Osteoblast (primary cell): ENCODE measurements around the gene CNTFR. TPM values are rescaled to one million over a fixed set of nuclear protein-coding genes. Genes with fewer than 3 reads are reported as not detected.

Experiments
- DNase-seq: peaks from one replicate; pipeline ENCODE4 v3.0.0; 2011; ENCODE audit warnings: low spot score, mixed read lengths; ENCODE audit not compliant: insufficient read length; ENCODE audit errors: missing footprints
- H2AFZ ChIP-seq: 2 replicates; pipeline ENCODE4 v1.6.0; 2011; ENCODE audit warnings: mild to moderate bottlenecking, low read length
- H3K27ac ChIP-seq: 2 replicates; pipeline ENCODE4 v1.5.1; 2011; ENCODE audit warnings: mild to moderate bottlenecking, low read depth, low read length, moderate library complexity
- H3K27me3 ChIP-seq: 2 replicates; pipeline ENCODE4 v1.6.0; 2012; ENCODE audit warnings: mild to moderate bottlenecking, control low read depth, inconsistent platforms, low read length, moderate library complexity; ENCODE audit not compliant: insufficient read depth
- H3K36me3 ChIP-seq: 2 replicates; pipeline ENCODE4 v1.5.1; 2011; ENCODE audit warnings: mild to moderate bottlenecking, low read length, control low read depth, moderate library complexity; ENCODE audit not compliant: insufficient read depth
- H3K4me1 ChIP-seq: 2 replicates; pipeline ENCODE4 v1.5.1; 2011; ENCODE audit warnings: mild to moderate bottlenecking, low read length, control low read depth, moderate library complexity; ENCODE audit not compliant: insufficient read depth
- H3K4me2 ChIP-seq: 2 replicates; pipeline ENCODE4 v1.6.0; 2011; ENCODE audit warnings: mild to moderate bottlenecking, low read length; ENCODE audit not compliant: insufficient read depth
- H3K4me3 ChIP-seq: fragments of 200-600 bp; sonication (generic); 3 replicates; pipeline ENCODE4 v1.5.1; 2012; ENCODE audit warnings: mild to moderate bottlenecking, low read length, inconsistent platforms; ENCODE audit not compliant: insufficient read depth
- H3K79me2 ChIP-seq: 2 replicates; pipeline ENCODE4 v1.6.0; 2012; ENCODE audit warnings: mild to moderate bottlenecking, low read length, control low read depth, inconsistent platforms; ENCODE audit not compliant: insufficient read depth
- H3K9me3 ChIP-seq: 2 replicates; pipeline ENCODE4 v1.5.1; 2011; ENCODE audit warnings: low read depth, low read length, control low read depth
- H4K20me1 ChIP-seq: 2 replicates; pipeline ENCODE4 v1.6.0; 2012; ENCODE audit warnings: mild to moderate bottlenecking, low read length, control low read depth; ENCODE audit not compliant: insufficient read depth
- CTCF ChIP-seq: IDR thresholded peaks from 2 replicates; pipeline ENCODE4 v1.5.1; 2011; ENCODE audit warnings: mild to moderate bottlenecking, low read depth, low read length, moderate library complexity; ENCODE audit errors: extremely low read depth
- total RNA-seq: library from RNA; depleted of rRNA; stranded (reverse); fragments of >200 nt; gene quantifications from 2 replicates; pipeline ENCODE4 v1.2.3, GENCODE V29; 2012

The CNTFR gene
- total RNA-seq, 1 donor, result not detected

- Histone ChIP-seq H4K20me1 (no peaks in the 10 kb centered on the region), H3K79me2 (no peaks in the 10 kb centered on the region), H3K9me3 (no peaks in the 10 kb centered on the region), H3K4me1 (no peaks in the 10 kb centered on the region), H2AFZ (no peak overlapping the region), H3K27ac (no peak overlapping the region), H3K4me3 (no peak overlapping the region), H3K27me3 (peaks cover 5% of the 10 kb centered on the region), H3K4me2 (no peak overlapping the region), H3K36me3 (no peaks in the 10 kb centered on the region)
- TF ChIP-seq CTCF, result no peak
- DNase-seq, result peak; percentile 56
These were observed 36.0 kb downstream of the CNTFR start for GRCh38 chr9:34553511-34554021.

GRCh38 chr9:34552986-34553385, 36.5 kb downstream of the CNTFR start:
- TF ChIP-seq CTCF, result no peak
- peaks cover 5% of the 10 kb centered on the region for H3K27me3 ChIP-seq
- peak; percentile 63 for DNase-seq

GRCh38 chr9:34552606-34552981, 36.9 kb downstream of the CNTFR start:
- no peak overlapping the region for H3K4me2 ChIP-seq
- TF ChIP-seq CTCF, result no peak
- no peaks in the 10 kb centered on the region for H3K79me2 ChIP-seq
- no peak overlapping the region for H3K27ac ChIP-seq
- H3K9me3 ChIP-seq, result no peaks in the 10 kb centered on the region
- no peaks in the 10 kb centered on the region for H3K36me3 ChIP-seq
- peaks cover 3% of the 10 kb centered on the region for H4K20me1 ChIP-seq
- H2AFZ ChIP-seq, result no peak overlapping the region
- H3K4me1 ChIP-seq, result no peaks in the 10 kb centered on the region
- peaks cover 5% of the 10 kb centered on the region for H3K27me3 ChIP-seq
- no peak overlapping the region for H3K4me3 ChIP-seq
- DNase-seq, result peak; percentile 76

More at GRCh38 chr9:34552986-34553385, 36.5 kb downstream of the CNTFR start:
- Histone ChIP-seq H3K4me2 (no peak overlapping the region), H3K4me1 (no peaks in the 10 kb centered on the region), H4K20me1 (no peaks in the 10 kb centered on the region), H3K36me3 (no peaks in the 10 kb centered on the region), H2AFZ (no peak overlapping the region), H3K27ac (no peak overlapping the region), H3K9me3 (no peaks in the 10 kb centered on the region), H3K4me3 (no peak overlapping the region), H3K79me2 (no peaks in the 10 kb centered on the region)

- H3K79me2 ChIP-seq, result no peaks in the 10 kb centered on the region
- H3K9me3 ChIP-seq, result no peaks in the 10 kb centered on the region
- H3K27me3 ChIP-seq, result peaks cover 5% of the 10 kb centered on the region
- H3K36me3 ChIP-seq, result no peaks in the 10 kb centered on the region
- no peak overlapping the region for H3K27ac ChIP-seq
- H3K4me3 ChIP-seq, result no peak overlapping the region
- no peak overlapping the region for H3K4me2 ChIP-seq
- peaks cover 5% of the 10 kb centered on the region for H4K20me1 ChIP-seq
- no peaks in the 10 kb centered on the region for H3K4me1 ChIP-seq
- TF ChIP-seq CTCF, result no peak
- DNase-seq, result peak; percentile 82
- no peak overlapping the region for H2AFZ ChIP-seq
These were observed 37.5 kb downstream of the CNTFR start for GRCh38 chr9:34551751-34552605.
